Stimulated activated CD8-positive, alpha-beta memory T cell treated with anti-CD3 and anti-CD28 coated beads, Interleukin-4, amount 100 ng/mL, for 4 hours (primary cell): ENCODE measurements around the gene CCDC102B.
"Not testable (repeated sequence)": the region's sequence is repeated elsewhere in the genome, so short reads cannot be mapped to it uniquely, and the experiment has no call there.

Experiments
- DNase-seq, 2 donors: peaks; one replicate each; pipeline ENCODE4 v3.0.0-alpha.2; 2020; ENCODE audit warnings: low read depth in 2 of 2, low spot score in 1 of 2

Gene CCDC102B

GRCh38 chr18:68826121-68826520, 28.2 kb downstream of the CCDC102B start:
- no peak for DNase-seq

GRCh38 chr18:68830256-68831045, 32.6 kb downstream of the CCDC102B start:
- DNase-seq = no peak

GRCh38 chr18:68833756-68834155, 35.9 kb downstream of the CCDC102B start:
- no peak for DNase-seq

GRCh38 chr18:68837665-68838451, 40.0 kb downstream of the CCDC102B start:
- no peak for DNase-seq

- no peak for DNase-seq
These were observed 41.8 kb downstream of the CCDC102B start for GRCh38 chr18:68839701-68840100.

- DNase-seq = no peak
These were observed 42.8 kb downstream of the CCDC102B start for GRCh38 chr18:68840554-68841263.

- DNase-seq = no peak
These were observed 43.4 kb downstream of the CCDC102B start for GRCh38 chr18:68841301-68841700.

- DNase-seq = no peak
These were observed 45.1 kb downstream of the CCDC102B start for GRCh38 chr18:68842951-68843350.

GRCh38 chr18:68843473-68844089, 45.7 kb downstream of the CCDC102B start:
- DNase-seq = no peak

- no peak for DNase-seq
These were observed 49.4 kb downstream of the CCDC102B start for GRCh38 chr18:68847219-68847837.

- no peak for DNase-seq
These were observed 50.4 kb downstream of the CCDC102B start for GRCh38 chr18:68848242-68848641.

GRCh38 chr18:68854786-68855391, 57.0 kb downstream of the CCDC102B start:
- DNase-seq = no peak

GRCh38 chr18:68855491-68855890, 57.6 kb downstream of the CCDC102B start:
- no peak for DNase-seq

- no peak for DNase-seq
These were observed 63.5 kb downstream of the CCDC102B start for GRCh38 chr18:68861365-68861764.

GRCh38 chr18:68865021-68865420, 67.1 kb downstream of the CCDC102B start:
- no peak for DNase-seq

- DNase-seq = no peak
These were observed 67.6 kb downstream of the CCDC102B start for GRCh38 chr18:68865503-68865902.

GRCh38 chr18:68873003-68873402, 75.1 kb downstream of the CCDC102B start:
- no peak for DNase-seq

- DNase-seq = no peak
These were observed 76.5 kb downstream of the CCDC102B start for GRCh38 chr18:68874361-68874760.

GRCh38 chr18:68879947-68880346, 82.1 kb downstream of the CCDC102B start:
- not testable (repeated sequence) for DNase-seq

- no peak for DNase-seq
These were observed 89.5 kb downstream of the CCDC102B start for GRCh38 chr18:68887410-68887809.
